HEK293 (cell line): ENCODE measurements around the gene AQP12A.

Experiments
- CTCF ChIA-PET: fragments of 350-600 bp; formaldehyde crosslinking; extraction: SDS; loops from one replicate; lab custom pipeline; 2021; ENCODE audit warnings: antibody characterized with exemption; lab: Yijun Ruan, JAX
- POLR2A ChIA-PET: fragments of 300-600 bp; formaldehyde crosslinking; extraction: SDS; loops from one replicate; lab custom pipeline; 2020; ENCODE audit warnings: antibody characterized with exemption, inconsistent platforms; lab: Yijun Ruan, JAX
- H3K27ac ChIP-seq: fragments of 200-500 bp; sonication (Bioruptor generic); 2 replicates; pipeline ENCODE4 v1.5.1; 2014; ENCODE audit warnings: low read depth, low read length, control low read depth, inconsistent platforms; ENCODE audit errors: extremely low read depth
- H3K36me3 ChIP-seq, 2 experiments: fragments of 200-500 bp in 1 of 2; sonication (Bioruptor generic) in 1 of 2; 1 replicate in 1 of 2; 2 replicates in 1 of 2; pipeline ENCODE4 v1.5.1; 2014 to 2017; ENCODE audit warnings: inconsistent platforms in 2 of 2, low read length in 2 of 2; ENCODE audit not compliant: control insufficient read depth in 2 of 2, insufficient read depth in 1 of 2
- H3K4me1 ChIP-seq: fragments of 200-500 bp; sonication (Bioruptor generic); 2 replicates; pipeline ENCODE4 v1.5.1; 2014; ENCODE audit warnings: mild to moderate bottlenecking, low read length, inconsistent platforms; ENCODE audit not compliant: control insufficient read depth, insufficient read depth
- H3K4me3 ChIP-seq: 2 replicates; pipeline ENCODE4 v1.5.1; 2011; ENCODE audit warnings: low read depth, mild to moderate bottlenecking, control low read depth, low read length, moderate library complexity
- H3K9me3 ChIP-seq: fragments of 200-500 bp; sonication (Bioruptor generic); 2 replicates; pipeline ENCODE4 v1.5.1; 2014; ENCODE audit warnings: low read depth, low read length, inconsistent platforms; ENCODE audit not compliant: control insufficient read depth, insufficient read depth
- BCL11A ChIP-seq: fragments of 450-650 bp; formaldehyde crosslinking; IDR thresholded peaks from 2 replicates; pipeline ENCODE4 v1.5.1; 2016; ENCODE audit warnings: low read depth, missing biosample characterization, missing genetic modification characterization
- CTCF ChIP-seq: fragments of 450-650 bp; formaldehyde crosslinking; IDR thresholded peaks from 2 replicates; pipeline ENCODE4 v1.5.1; 2016; ENCODE audit warnings: missing biosample characterization, missing genetic modification characterization
- KLF16 ChIP-seq: fragments of 450-650 bp; formaldehyde crosslinking; IDR thresholded peaks from 2 replicates; pipeline ENCODE4 v1.5.1; 2017; ENCODE audit warnings: missing biosample characterization, missing genetic modification characterization
- KLF8 ChIP-seq: fragments of 450-650 bp; formaldehyde crosslinking; IDR thresholded peaks from 2 replicates; pipeline ENCODE4 v1.5.1; 2016; ENCODE audit warnings: missing biosample characterization, missing genetic modification characterization
- MYNN ChIP-seq: fragments of 450-650 bp; formaldehyde crosslinking; IDR thresholded peaks from 2 replicates; pipeline ENCODE4 v1.5.1; 2016; ENCODE audit warnings: missing biosample characterization, missing genetic modification characterization, borderline replicate concordance
- SP3 ChIP-seq: fragments of 450-650 bp; formaldehyde crosslinking; IDR thresholded peaks from 2 replicates; pipeline ENCODE4 v1.5.1; 2016; ENCODE audit warnings: missing biosample characterization, missing genetic modification characterization
- WT1 ChIP-seq: fragments of 450-650 bp; formaldehyde crosslinking; IDR thresholded peaks from 2 replicates; pipeline ENCODE4 v1.5.1; 2016; ENCODE audit warnings: missing biosample characterization, missing genetic modification characterization
- ZBTB10 ChIP-seq: fragments of 450-650 bp; formaldehyde crosslinking; IDR thresholded peaks from 2 replicates; pipeline ENCODE4 v1.5.1; 2016; ENCODE audit warnings: missing biosample characterization, missing genetic modification characterization
- ZBTB8A ChIP-seq: fragments of 450-650 bp; formaldehyde crosslinking; IDR thresholded peaks from 2 replicates; pipeline ENCODE4 v1.5.1; 2016; ENCODE audit warnings: missing biosample characterization, missing genetic modification characterization
- ZNF10 ChIP-seq: fragments of 450-650 bp; formaldehyde crosslinking; IDR thresholded peaks from 2 replicates; pipeline ENCODE4 v1.5.1; 2017; ENCODE audit warnings: missing biosample characterization, missing genetic modification characterization
- ZNF146 ChIP-seq: fragments of 450-650 bp; formaldehyde crosslinking; IDR thresholded peaks from 2 replicates; pipeline ENCODE4 v1.5.1; 2016; ENCODE audit warnings: missing biosample characterization, missing genetic modification characterization
- ZNF174 ChIP-seq: fragments of 450-650 bp; formaldehyde crosslinking; IDR thresholded peaks from 2 replicates; pipeline ENCODE4 v1.5.0; 2017; ENCODE audit warnings: missing biosample characterization, mild to moderate bottlenecking, missing genetic modification characterization
- ZNF544 ChIP-seq: fragments of 450-650 bp; formaldehyde crosslinking; IDR thresholded peaks from 2 replicates; pipeline ENCODE4 v1.5.0; 2017; ENCODE audit warnings: missing biosample characterization, missing genetic modification characterization
- ZNF558 ChIP-seq: fragments of 450-650 bp; formaldehyde crosslinking; IDR thresholded peaks from 2 replicates; pipeline ENCODE4 v1.5.1; 2016; ENCODE audit warnings: missing biosample characterization, missing genetic modification characterization
- ZSCAN30 ChIP-seq: fragments of 450-650 bp; IDR thresholded peaks from 2 replicates; pipeline ENCODE4 v1.5.1; 2018; ENCODE audit warnings: missing biosample characterization, mild to moderate bottlenecking, missing genetic modification characterization, moderate library complexity
- ZSCAN4 ChIP-seq: fragments of 450-650 bp; formaldehyde crosslinking; IDR thresholded peaks from 2 replicates; pipeline ENCODE4 v1.5.1; 2017; ENCODE audit warnings: missing biosample characterization, missing genetic modification characterization
- ZSCAN5A ChIP-seq: fragments of 450-650 bp; formaldehyde crosslinking; IDR thresholded peaks from 2 replicates; pipeline ENCODE4 v1.5.1; 2016; ENCODE audit warnings: missing biosample characterization, missing genetic modification characterization
- ZXDB ChIP-seq: fragments of 450-650 bp; formaldehyde crosslinking; IDR thresholded peaks from 2 replicates; pipeline ENCODE4 v1.5.1; 2016; ENCODE audit warnings: missing biosample characterization, missing genetic modification characterization
- TF ChIP-seq, protein P1 (sequence below): fragments of 450-650 bp; formaldehyde crosslinking; optimal IDR thresholded peaks from 2 replicates; pipeline ENCODE3; 2016; ENCODE audit warnings: missing biosample characterization, mild to moderate bottlenecking, missing genetic modification characterization

Gene AQP12A

GRCh38 chr2:240646900-240647502, 44.7 kb upstream of the AQP12A start (continued):
- TF ChIP-seq ZXDB (tag by site-specific recombination): no peak

- CTCF ChIA-PET: no interaction called here
- Histone ChIP-seq H3K27ac (no peak overlapping the region), H3K36me3 (no peaks in the 10 kb centered on the region), H3K4me1 (no peaks in the 10 kb centered on the region), H3K9me3 (no peaks in the 10 kb centered on the region), H3K4me3 (no peak overlapping the region)
- TF ChIP-seq ZNF544 (tag by site-specific recombination) (no peak), BCL11A (tag by site-specific recombination) (no peak), CTCF (no peak), WT1 (tag by site-specific recombination) (no peak), ZBTB10 (tag by site-specific recombination) (no peak), KLF16 (tag by site-specific recombination) (no peak), MYNN (tag by site-specific recombination) (no peak), ZSCAN4 (tag by site-specific recombination) (no peak)
- POLR2A ChIA-PET: no interaction called here
Observed at GRCh38 chr2:240647503-240648154, 44.0 kb upstream of the AQP12A start.

DNA sequence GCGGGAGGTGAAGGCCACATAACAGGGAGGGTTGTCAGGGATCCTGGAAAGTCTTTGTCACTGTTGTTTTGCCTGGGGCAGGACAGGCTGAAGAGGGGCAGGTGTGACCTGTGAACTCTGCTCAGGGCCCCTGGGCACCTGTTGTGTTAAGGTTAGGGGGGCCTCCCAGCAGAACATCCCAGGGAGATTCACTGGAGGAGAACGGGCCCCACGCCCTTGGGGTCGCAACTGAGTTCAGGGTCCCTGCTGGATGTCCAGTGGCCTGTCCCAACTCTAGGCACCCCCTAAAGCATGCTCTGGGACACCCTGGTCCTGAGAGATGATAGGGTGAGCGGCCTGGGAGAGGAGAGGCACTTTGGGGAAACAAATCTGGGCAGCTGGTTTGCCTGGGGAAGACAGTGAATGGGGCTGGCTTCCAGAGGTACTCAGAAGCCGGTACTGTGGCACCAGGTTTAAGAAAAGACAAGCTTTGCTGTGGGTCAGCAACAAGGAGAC, 43.5 kb upstream of the AQP12A start:
- Histone ChIP-seq H3K4me1 (no peaks in the 10 kb centered on the region), H3K27ac (no peak overlapping the region), H3K4me3 (no peak overlapping the region), H3K9me3 (no peaks in the 10 kb centered on the region), H3K36me3 (no peaks in the 10 kb centered on the region)
- CTCF ChIA-PET: interaction anchor here (0.7 kb wide), 1 partner anchor 95 kb away, joined by 4 read pairs; no protein-coding TSS in a partner anchor
- TF ChIP-seq ZNF558 (tag by site-specific recombination) (no peak), ZSCAN5A (tag by site-specific recombination) (no peak), ZNF174 (no peak), ZNF146 (tag by site-specific recombination) (no peak), ZBTB8A (tag by site-specific recombination) (no peak), KLF8 (no peak), ZNF10 (tag by site-specific recombination) (no peak), SP3 (tag by site-specific recombination) (no peak), ZSCAN30 (tag by site-specific recombination) (no peak)
- TF ChIP-seq, protein P1, sequence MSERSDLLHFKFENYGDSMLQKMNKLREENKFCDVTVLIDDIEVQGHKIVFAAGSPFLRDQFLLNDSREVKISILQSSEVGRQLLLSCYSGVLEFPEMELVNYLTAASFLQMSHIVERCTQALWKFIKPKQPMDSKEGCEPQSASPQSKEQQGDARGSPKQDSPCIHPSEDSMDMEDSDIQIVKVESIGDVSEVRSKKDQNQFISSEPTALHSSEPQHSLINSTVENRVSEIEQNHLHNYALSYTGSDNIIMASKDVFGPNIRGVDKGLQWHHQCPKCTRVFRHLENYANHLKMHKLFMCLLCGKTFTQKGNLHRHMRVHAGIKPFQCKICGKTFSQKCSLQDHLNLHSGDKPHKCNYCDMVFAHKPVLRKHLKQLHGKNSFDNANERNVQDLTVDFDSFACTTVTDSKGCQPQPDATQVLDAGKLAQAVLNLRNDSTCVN (tag by site-specific recombination): no peak
- POLR2A ChIA-PET: no interaction called here
